Measurements from ENCODE around the gene RAC2. TPM values are rescaled to one million over a fixed set of nuclear protein-coding genes. Genes with fewer than 3 reads are reported as not detected.
A peak's percentile ranks its signal among the peaks of the same experiment; 100 is the strongest.

The RAC2 gene
- total RNA-seq, 1 experiment from 2014 or later = 9.4 TPM

- Histone ChIP-seq H3K36me3 (replicated peaks; ENCODE audit: control insufficient read depth, insufficient read depth, low read length) (no peaks in the 10 kb centered on the region; the same call in 1 of the 2 replicates), H3K27me3 (ENCODE audit: control insufficient read depth, insufficient read depth, low read length) (no peaks in the 10 kb centered on the region), H3K4me3 (ENCODE audit: insufficient read depth, low read depth, low read length) (no peak overlapping the region)
- peak; percentile 35 for DNase-seq
Observed at GRCh38 chr22:37197451-37198257, 46.4 kb downstream of the RAC2 start.

DNA sequence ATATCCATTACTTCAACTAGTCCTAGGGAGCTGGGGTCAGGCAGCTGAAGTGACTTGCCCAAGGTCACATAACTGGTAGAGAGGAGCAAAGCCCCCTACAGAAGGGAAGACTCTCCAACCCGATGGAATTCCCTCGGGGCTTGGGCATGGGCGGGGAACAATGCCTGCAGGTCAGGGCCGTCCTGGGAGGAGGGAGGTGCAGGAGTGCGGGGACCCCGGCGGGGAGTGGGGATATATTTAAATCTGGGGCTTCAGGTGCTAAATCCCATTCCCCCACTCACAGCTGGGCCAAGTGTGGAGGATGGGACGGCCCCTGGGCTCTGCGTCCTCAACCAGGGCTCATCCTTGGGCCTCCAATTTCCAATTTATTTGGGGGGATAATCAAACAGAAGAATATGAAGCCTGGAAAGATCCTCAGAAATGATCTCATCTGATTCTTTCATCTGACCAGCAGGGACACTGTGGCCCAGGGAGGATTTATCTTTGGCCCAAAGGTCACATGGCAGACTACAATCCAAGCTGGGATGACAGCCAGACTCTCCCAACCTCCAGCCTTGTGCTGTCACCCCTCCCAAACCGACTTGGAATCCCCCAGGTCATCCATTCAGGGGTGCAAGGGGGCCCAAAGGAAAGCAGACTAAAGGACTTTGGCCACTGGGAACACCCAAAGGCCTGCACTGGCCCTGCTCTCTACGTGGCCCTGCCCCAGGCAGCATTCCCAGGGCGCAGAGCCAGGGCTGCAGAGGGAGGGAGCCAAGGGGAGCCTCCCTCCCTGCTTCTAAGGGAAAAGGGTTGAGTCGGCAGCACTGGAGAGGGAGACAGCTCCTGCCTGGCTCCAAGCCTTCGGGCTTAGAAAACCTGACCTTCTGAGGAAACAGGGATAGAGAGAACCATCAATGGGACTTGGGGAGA, 47.3 kb downstream of the RAC2 start:
- peak; percentile 69 for DNase-seq
- Histone ChIP-seq H3K27me3 (ENCODE audit: control insufficient read depth, insufficient read depth, low read length) (no peaks in the 10 kb centered on the region), H3K4me3 (ENCODE audit: insufficient read depth, low read depth, low read length) (no peak overlapping the region), H3K36me3 (replicated peaks; ENCODE audit: control insufficient read depth, insufficient read depth, low read length) (no peaks in the 10 kb centered on the region; the same call in 1 of the 2 replicates)

DNA sequence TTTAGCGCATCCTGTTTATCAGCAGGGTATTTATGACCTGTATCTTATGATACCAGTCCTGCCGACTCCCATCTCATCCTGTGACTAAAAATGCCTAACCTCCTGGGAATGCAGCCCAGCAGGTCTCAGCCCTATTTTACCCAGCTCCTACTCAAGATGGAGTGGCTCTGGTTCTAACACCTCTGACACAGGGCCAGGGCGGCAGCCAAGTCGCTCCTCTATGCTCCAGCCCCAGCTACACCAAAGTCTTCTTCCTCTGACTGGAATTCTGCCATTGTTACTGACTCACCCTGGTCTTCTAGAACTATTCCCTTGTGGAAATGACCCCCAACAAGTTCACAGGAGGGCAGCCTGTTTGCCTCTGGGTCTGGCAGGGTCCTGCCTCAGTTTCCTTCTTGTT, 48.1 kb downstream of the RAC2 start:
- no peak for DNase-seq
- Histone ChIP-seq H3K27me3 (ENCODE audit: control insufficient read depth, insufficient read depth, low read length) (no peaks in the 10 kb centered on the region), H3K4me3 (ENCODE audit: insufficient read depth, low read depth, low read length) (no peak overlapping the region), H3K36me3 (replicated peaks; ENCODE audit: control insufficient read depth, insufficient read depth, low read length) (no peaks in the 10 kb centered on the region; the same call in 1 of the 2 replicates)

DNA sequence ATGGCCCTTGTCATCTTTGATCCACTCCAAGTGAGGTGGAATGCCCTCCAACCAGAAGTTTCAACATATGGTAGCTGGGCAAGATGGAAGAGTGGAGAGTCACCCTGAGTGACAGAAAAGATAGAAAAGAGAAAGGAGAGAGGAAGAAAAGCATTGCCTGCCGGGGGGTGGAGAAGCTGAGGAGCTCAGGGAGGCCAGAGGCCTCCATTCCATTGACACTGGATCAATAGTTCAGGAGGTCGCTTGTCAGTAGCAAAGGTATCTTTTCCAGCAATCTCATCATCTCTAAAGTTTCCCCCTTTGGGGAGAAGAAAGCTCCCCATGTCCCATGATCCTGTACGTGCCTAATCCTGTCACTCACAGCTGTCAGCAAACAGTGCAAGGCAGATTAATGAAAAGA, 49.3 kb downstream of the RAC2 start:
- Histone ChIP-seq H3K4me3 (ENCODE audit: insufficient read depth, low read depth, low read length) (no peak overlapping the region), H3K36me3 (replicated peaks; ENCODE audit: control insufficient read depth, insufficient read depth, low read length) (no peaks in the 10 kb centered on the region; the same call in 1 of the 2 replicates), H3K27me3 (ENCODE audit: control insufficient read depth, insufficient read depth, low read length) (no peaks in the 10 kb centered on the region)
- DNase-seq = no peak

- Histone ChIP-seq H3K36me3 (replicated peaks; ENCODE audit: control insufficient read depth, insufficient read depth, low read length) (no peaks in the 10 kb centered on the region; the same call in 1 of the 2 replicates), H3K4me3 (ENCODE audit: insufficient read depth, low read depth, low read length) (no peak overlapping the region), H3K27me3 (ENCODE audit: control insufficient read depth, insufficient read depth, low read length) (no peaks in the 10 kb centered on the region)
- DNase-seq = peak; percentile 33
Observed at GRCh38 chr22:37193629-37194191, 50.4 kb downstream of the RAC2 start.

DNA sequence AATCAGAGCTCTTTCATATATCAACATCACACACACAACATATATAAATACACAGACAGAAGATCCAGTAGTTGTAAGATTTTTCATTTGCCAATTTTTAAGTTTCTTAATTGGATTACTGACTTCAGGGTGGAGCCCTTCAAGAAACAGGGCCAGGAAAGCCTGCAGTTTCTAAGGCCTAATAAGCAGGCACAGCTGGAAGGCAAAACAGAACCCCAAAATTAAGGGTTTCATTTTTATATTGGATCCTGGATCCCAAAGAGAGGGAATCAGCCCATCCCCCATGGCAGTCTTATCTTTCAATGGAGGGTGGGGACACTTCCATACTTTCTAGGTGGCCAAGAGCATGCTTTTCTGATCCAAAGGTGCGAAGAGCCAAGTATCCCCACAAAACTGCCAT, 51.3 kb downstream of the RAC2 start:
- no peak for DNase-seq

GRCh38 chr22:37192204-37192603, 51.9 kb downstream of the RAC2 start:
- no peaks in the 10 kb centered on the region for H3K36me3 ChIP-seq (replicated peaks; ENCODE audit: control insufficient read depth, insufficient read depth, low read length)

More for the DNA sequence above, 51.3 kb downstream of the RAC2 start:
- Histone ChIP-seq H3K4me3 (ENCODE audit: insufficient read depth, low read depth, low read length) (no peak overlapping the region), H3K36me3 (replicated peaks; ENCODE audit: control insufficient read depth, insufficient read depth, low read length) (no peaks in the 10 kb centered on the region; the same call in 1 of the 2 replicates), H3K27me3 (ENCODE audit: control insufficient read depth, insufficient read depth, low read length) (no peaks in the 10 kb centered on the region)

GRCh38 chr22:37190262-37190780, 53.7 kb downstream of the RAC2 start:
- no peak for DNase-seq
- Histone ChIP-seq H3K36me3 (replicated peaks; ENCODE audit: control insufficient read depth, insufficient read depth, low read length) (no peaks in the 10 kb centered on the region), H3K4me3 (ENCODE audit: insufficient read depth, low read depth, low read length) (no peak overlapping the region), H3K27me3 (ENCODE audit: control insufficient read depth, insufficient read depth, low read length) (no peaks in the 10 kb centered on the region)

More at GRCh38 chr22:37192204-37192603, 51.9 kb downstream of the RAC2 start:
- Histone ChIP-seq H3K27me3 (ENCODE audit: control insufficient read depth, insufficient read depth, low read length) (no peaks in the 10 kb centered on the region), H3K4me3 (ENCODE audit: insufficient read depth, low read depth, low read length) (no peak overlapping the region)
- DNase-seq = no peak

DNA sequence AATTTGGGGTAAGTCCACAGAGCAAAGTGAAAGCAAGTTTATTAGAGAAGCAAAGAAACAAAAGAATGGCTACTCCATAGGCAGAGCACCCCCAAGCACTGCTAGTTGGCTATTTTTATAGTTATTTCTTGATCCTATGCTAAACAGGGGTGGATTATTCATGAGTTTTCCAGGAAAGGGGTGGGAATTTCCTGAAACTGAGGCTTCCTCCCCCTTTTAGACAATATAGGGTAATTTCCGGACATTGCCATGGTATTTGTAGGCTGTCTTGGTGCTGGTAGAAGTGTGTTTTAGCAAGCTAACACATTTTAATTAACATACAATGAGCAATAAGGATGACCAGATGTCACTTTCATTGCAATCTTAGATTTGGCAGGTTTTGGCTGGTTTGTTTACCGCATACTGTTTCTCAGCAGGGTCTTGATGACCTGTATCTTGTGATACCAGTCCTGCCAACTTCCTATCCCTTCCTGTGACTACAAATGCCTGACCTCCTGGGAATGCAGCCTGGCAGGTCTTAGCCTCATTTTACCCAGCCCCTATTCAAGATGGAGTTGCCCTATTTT, 55.1 kb downstream of the RAC2 start:
- H3K27me3 ChIP-seq (ENCODE audit: control insufficient read depth, insufficient read depth, low read length) = no peaks in the 10 kb centered on the region
- no peak for DNase-seq
- no peak overlapping the region for H3K4me3 ChIP-seq (ENCODE audit: insufficient read depth, low read depth, low read length)
- no peaks in the 10 kb centered on the region for H3K36me3 ChIP-seq (replicated peaks; ENCODE audit: control insufficient read depth, insufficient read depth, low read length)

GRCh38 chr22:37187891-37188761, 55.9 kb downstream of the RAC2 start, which contains the start of gene C1QTNF6:
TSS of gene C1QTNF6 (minus strand) at chr22:37188247. CDS start at chr22:37188213, 34 bp downstream.
- Histone ChIP-seq H3K36me3 (replicated peaks; ENCODE audit: control insufficient read depth, insufficient read depth, low read length) (no peaks in the 10 kb centered on the region), H3K27me3 (ENCODE audit: control insufficient read depth, insufficient read depth, low read length) (no peaks in the 10 kb centered on the region), H3K4me3 (ENCODE audit: insufficient read depth, low read depth, low read length) (peak within 1 kb of the TSS; percentile 56)
- DNase-seq = peak; percentile 77

- Histone ChIP-seq H3K4me3 (ENCODE audit: insufficient read depth, low read depth, low read length) (peak overlapping the region; percentile 56), H3K36me3 (replicated peaks; ENCODE audit: control insufficient read depth, insufficient read depth, low read length) (no peaks in the 10 kb centered on the region), H3K27me3 (ENCODE audit: control insufficient read depth, insufficient read depth, low read length) (no peaks in the 10 kb centered on the region)
- DNase-seq = no peak
Observed at GRCh38 chr22:37187552-37187890, 56.5 kb downstream of the RAC2 start.

DNA sequence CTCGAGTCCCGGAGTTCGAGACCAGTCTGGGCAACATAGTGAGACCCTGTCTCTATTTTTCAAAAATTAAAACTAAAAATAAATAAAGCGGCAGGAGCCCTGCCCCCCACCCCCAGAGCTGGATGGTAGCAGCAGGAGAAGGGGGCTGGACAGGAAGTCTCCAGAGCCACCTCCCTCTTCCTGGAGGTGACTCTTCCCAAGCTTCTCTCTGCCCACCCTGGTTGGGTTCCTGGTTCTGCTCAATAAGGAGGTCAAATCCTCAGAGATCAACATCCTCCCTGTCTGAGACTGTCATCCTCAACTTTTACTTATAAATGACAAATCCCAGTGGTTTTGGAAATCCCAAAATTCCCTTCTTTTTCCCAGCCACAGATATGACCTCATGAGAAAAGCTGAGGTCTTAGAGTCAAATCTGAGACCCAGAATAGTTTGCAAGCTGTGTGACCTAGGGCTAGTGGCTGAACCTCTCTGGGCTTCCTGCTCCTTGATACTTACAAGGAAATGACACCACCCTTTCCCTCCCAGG, 57.0 kb downstream of the RAC2 start:
- Histone ChIP-seq H3K4me3 (ENCODE audit: insufficient read depth, low read depth, low read length) (peak overlapping the region; percentile 56), H3K27me3 (ENCODE audit: control insufficient read depth, insufficient read depth, low read length) (no peaks in the 10 kb centered on the region), H3K36me3 (replicated peaks; ENCODE audit: control insufficient read depth, insufficient read depth, low read length) (no peaks in the 10 kb centered on the region)
- DNase-seq = no peak

Measured in H7 (cell line).